NCI-H510A treated with DMSO at 0.1 percent for 48 hours (cell line): ENCODE data around the gene LDB2.

Source experiments
- DNase-seq: peaks from one replicate; lab custom pipeline; 2025; lab: John Stamatoyannopoulos, UW

The LDB2 gene

GRCh38 chr4:16884673-16885460, 13.6 kb downstream of the LDB2 start:
- no peak for DNase-seq

GRCh38 chr4:16883806-16884205, 14.6 kb downstream of the LDB2 start:
- DNase-seq, result no peak

GRCh38 chr4:16881151-16881884, 17.1 kb downstream of the LDB2 start:
- no peak for DNase-seq

GRCh38 chr4:16875487-16875886, 23.0 kb downstream of the LDB2 start:
- DNase-seq, result no peak

- DNase-seq, result no peak
Observed at GRCh38 chr4:16869594-16870245, 28.7 kb downstream of the LDB2 start.

GRCh38 chr4:16868674-16869073, 29.8 kb downstream of the LDB2 start:
- DNase-seq, result no peak

GRCh38 chr4:16867827-16868226, 30.6 kb downstream of the LDB2 start:
- DNase-seq, result no peak

GRCh38 chr4:16866974-16867373, 31.5 kb downstream of the LDB2 start:
- DNase-seq, result no peak

- DNase-seq, result no peak
Observed at GRCh38 chr4:16865897-16866283, 32.6 kb downstream of the LDB2 start.

- DNase-seq, result no peak
Observed at GRCh38 chr4:16865209-16865896, 33.1 kb downstream of the LDB2 start.

- DNase-seq, result no peak
Observed at GRCh38 chr4:16864199-16864598, 34.2 kb downstream of the LDB2 start.

- DNase-seq, result no peak
Observed at GRCh38 chr4:16862697-16863096, 35.7 kb downstream of the LDB2 start.

GRCh38 chr4:16860516-16860915, 37.9 kb downstream of the LDB2 start:
- no peak for DNase-seq

GRCh38 chr4:16859031-16859430, 39.4 kb downstream of the LDB2 start:
- no peak for DNase-seq

- no peak for DNase-seq
Observed at GRCh38 chr4:16858275-16858752, 40.1 kb downstream of the LDB2 start.

- DNase-seq, result no peak
Observed at GRCh38 chr4:16857425-16857824, 41.0 kb downstream of the LDB2 start.

GRCh38 chr4:16853640-16854039, 44.8 kb downstream of the LDB2 start:
- DNase-seq, result no peak

- DNase-seq, result no peak
Observed at GRCh38 chr4:16852644-16853043, 45.8 kb downstream of the LDB2 start.

- no peak for DNase-seq
Observed at GRCh38 chr4:16852228-16852627, 46.2 kb downstream of the LDB2 start.

GRCh38 chr4:16846540-16847117, 51.8 kb downstream of the LDB2 start:
- DNase-seq, result no peak

- DNase-seq, result no peak
Observed at GRCh38 chr4:16844816-16845586, 53.4 kb downstream of the LDB2 start.
